Body of pancreas (tissue), 4 donors: ENCODE measurements around the gene CLPTM1L. TPM values are rescaled to one million over a fixed set of nuclear protein-coding genes. Genes with fewer than 3 reads are reported as not detected.
A peak's percentile ranks its signal among the peaks of the same experiment; 100 is the strongest.
"Not testable (repeated sequence)": the region's sequence is repeated elsewhere in the genome, so short reads cannot be mapped to it uniquely, and the experiment has no call there.

ENCODE experiments used
- ATAC-seq: fragments of 150-250 bp; one replicate; pipeline ENCODE4 v1.9.1; 2016
- DNase-seq, 4 donors: peaks; one replicate each; pipeline ENCODE4 v3.0.0-alpha.2; 2019
- H3K27ac ChIP-seq, 4 donors: fragments of 200-600 bp; sonication (generic); 1 replicate in 3 of 4; 2 replicates in 1 of 4; pipeline versions ENCODE4 v1.5.1 to v1.6.1; 2016 to 2019; ENCODE audit warnings: mild to moderate bottlenecking in 1 of 4, mixed read lengths in 1 of 4, moderate library complexity in 1 of 4
- H3K27me3 ChIP-seq, 2 donors: fragments of 200-600 bp; sonication (generic); one replicate each; pipeline ENCODE4 v1.6.0; 2016; ENCODE audit warnings: mild to moderate bottlenecking in 1 of 2
- H3K36me3 ChIP-seq, 2 donors: fragments of 200-600 bp; sonication (generic); replicated peaks in 1 of 2; 2 replicates each; pipeline ENCODE4 v1.5.1; 2016; ENCODE audit warnings: low read depth in 2 of 2; ENCODE audit not compliant: insufficient read depth in 1 of 2
- H3K4me1 ChIP-seq: fragments of 200-600 bp; sonication (generic); one replicate; pipeline ENCODE4 v1.6.0; 2016
- H3K4me3 ChIP-seq, 2 donors: fragments of 200-600 bp; sonication (generic); 1 replicate in 1 of 2; 2 replicates in 1 of 2; pipeline ENCODE4 v1.5.1; 2016 to 2019
- H3K9me3 ChIP-seq, 3 donors: fragments of 200-600 bp; sonication (generic); 1 replicate in 2 of 3; 2 replicates in 1 of 3; pipeline ENCODE4 v1.5.1; 2016
- POLR2A ChIP-seq, 3 donors: fragments of 450-650 bp; IDR thresholded peaks; one replicate each; pipeline ENCODE4 v1.6.1; 2016; ENCODE audit warnings: antibody characterized with exemption in 3 of 3, mild to moderate bottlenecking in 2 of 3
- WGBS, 2 donors: methylation state at CpG; one replicate each; pipeline ENCODE4 v1.1.5; 2017; 5-methylcytosine and 5-hydroxymethylcytosine counted together
- intact Hi-C: fragments of 100-400 bp; cut with DNase I; formaldehyde crosslinking; loops from one replicate; pipeline ENCODE4 v1.15.1; 2023
- total RNA-seq, 2 donors: library from RNA; depleted of rRNA; stranded (reverse); fragments of >200 nt; gene quantifications; one replicate each; pipeline ENCODE4 v1.1.0, GENCODE V29; 2016
- TF ChIP-seq, protein P1 (sequence below), 7 experiments: fragments of 450-650 bp in 4 of 7; fragments of 200-600 bp in 3 of 7; sonication (generic) in 3 of 7; IDR thresholded peaks; one replicate each; pipeline ENCODE4 v1.5.1; 2016 to 2019; ENCODE audit warnings: antibody characterized with exemption in 7 of 7

CLPTM1L gene
- total RNA-seq, 2 donors from 2014 or later = 91.3 to 109 TPM

DNA sequence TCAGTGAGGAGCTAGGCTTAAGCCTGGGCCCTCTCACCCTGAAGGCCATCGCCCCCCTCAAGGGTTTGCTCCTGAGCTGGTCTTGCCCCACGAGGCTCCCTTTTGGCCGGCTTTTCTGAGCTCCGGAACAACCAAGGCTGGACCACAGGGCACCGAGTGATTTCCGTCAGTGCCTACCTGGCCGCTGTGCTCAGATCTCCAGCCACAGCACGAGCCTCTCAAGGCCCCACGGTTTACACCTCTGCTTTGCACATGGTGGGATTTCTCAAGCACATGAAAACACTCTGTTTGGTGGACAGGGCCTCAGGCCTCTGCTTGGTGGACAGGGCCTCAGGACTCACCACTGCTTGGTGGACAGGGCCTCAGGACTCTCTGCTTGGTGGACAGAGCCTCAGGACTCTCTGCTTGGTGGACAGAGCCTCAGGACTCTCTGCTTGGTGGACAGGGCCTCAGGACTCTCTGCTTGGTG is 15.8 kb downstream of the CLPTM1L start:
- Histone ChIP-seq H3K27ac (no peak overlapping the region), H3K4me3 (no peak overlapping the region), H3K27me3 (no peaks in the 10 kb centered on the region), H3K4me1 (no peaks in the 10 kb centered on the region), H3K36me3 (peaks cover 0 to 29% of the 10 kb centered on the region in 2 donors), H3K9me3 (no peaks in the 10 kb centered on the region)
- DNase-seq (no peak), ATAC-seq (no peak)
- WGBS, 2 donors = 80 to 100% methylated on average over 1 to 6 of the region's 9 CpGs
- TF ChIP-seq, protein P1, sequence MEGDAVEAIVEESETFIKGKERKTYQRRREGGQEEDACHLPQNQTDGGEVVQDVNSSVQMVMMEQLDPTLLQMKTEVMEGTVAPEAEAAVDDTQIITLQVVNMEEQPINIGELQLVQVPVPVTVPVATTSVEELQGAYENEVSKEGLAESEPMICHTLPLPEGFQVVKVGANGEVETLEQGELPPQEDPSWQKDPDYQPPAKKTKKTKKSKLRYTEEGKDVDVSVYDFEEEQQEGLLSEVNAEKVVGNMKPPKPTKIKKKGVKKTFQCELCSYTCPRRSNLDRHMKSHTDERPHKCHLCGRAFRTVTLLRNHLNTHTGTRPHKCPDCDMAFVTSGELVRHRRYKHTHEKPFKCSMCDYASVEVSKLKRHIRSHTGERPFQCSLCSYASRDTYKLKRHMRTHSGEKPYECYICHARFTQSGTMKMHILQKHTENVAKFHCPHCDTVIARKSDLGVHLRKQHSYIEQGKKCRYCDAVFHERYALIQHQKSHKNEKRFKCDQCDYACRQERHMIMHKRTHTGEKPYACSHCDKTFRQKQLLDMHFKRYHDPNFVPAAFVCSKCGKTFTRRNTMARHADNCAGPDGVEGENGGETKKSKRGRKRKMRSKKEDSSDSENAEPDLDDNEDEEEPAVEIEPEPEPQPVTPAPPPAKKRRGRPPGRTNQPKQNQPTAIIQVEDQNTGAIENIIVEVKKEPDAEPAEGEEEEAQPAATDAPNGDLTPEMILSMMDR (IDR thresholded peaks at IDR 0.05) = no peak
- TF ChIP-seq POLR2A (IDR thresholded peaks at IDR 0.05) = no peak
- intact Hi-C loops = no loop called here

DNA sequence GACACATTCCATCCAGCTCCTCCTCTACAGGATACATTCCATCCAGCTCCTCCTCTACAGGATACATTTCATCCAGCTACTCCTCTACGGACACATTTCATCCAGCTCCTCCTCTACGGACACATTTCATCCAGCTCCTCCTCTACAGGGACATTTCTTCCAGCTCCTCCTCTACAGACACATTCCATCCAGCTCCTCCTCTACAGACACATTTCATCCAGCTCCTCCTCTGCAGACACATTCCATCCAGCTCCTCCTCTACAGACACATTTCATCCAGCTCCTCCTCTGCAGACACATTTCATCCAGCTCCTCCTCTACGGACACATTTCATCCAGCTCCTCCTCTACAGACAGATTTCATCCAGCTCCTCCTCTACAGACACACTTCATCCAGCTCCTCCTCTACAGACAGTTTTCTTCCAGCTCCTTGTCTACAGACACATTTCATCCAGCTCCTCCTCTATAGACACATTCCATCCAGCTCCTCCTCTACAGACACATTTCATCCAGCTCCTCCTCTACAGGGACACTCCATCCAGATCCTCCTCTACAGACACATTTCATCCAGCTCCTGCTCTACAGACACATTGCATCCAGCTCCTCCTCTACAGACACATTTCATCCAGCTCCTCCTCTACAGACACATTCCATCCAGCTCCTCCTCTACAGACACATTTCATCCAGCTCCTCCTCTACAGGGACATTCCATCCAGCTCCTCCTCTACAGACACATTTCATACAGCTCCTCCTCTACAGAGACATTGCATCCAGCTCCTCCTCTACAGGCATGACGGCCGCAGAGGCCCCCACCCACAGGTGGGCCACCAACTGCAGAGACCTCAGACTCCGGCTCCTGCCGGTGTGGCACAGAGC is 16.4 kb downstream of the CLPTM1L start:
- H3K4me1 ChIP-seq, DNase-seq, H3K27me3 ChIP-seq, ATAC-seq, H3K4me3 ChIP-seq, H3K9me3 ChIP-seq, intact Hi-C loops: not testable (repeated sequence)
- peak overlapping the region in 1 of 4 donors; percentile 53 for H3K27ac ChIP-seq
- WGBS, 2 donors = 73 to 90% methylated on average over 5 to 7 of the region's 7 CpGs
- H3K36me3 ChIP-seq = peaks cover 0 to 31% of the 10 kb centered on the region in 2 donors

DNA sequence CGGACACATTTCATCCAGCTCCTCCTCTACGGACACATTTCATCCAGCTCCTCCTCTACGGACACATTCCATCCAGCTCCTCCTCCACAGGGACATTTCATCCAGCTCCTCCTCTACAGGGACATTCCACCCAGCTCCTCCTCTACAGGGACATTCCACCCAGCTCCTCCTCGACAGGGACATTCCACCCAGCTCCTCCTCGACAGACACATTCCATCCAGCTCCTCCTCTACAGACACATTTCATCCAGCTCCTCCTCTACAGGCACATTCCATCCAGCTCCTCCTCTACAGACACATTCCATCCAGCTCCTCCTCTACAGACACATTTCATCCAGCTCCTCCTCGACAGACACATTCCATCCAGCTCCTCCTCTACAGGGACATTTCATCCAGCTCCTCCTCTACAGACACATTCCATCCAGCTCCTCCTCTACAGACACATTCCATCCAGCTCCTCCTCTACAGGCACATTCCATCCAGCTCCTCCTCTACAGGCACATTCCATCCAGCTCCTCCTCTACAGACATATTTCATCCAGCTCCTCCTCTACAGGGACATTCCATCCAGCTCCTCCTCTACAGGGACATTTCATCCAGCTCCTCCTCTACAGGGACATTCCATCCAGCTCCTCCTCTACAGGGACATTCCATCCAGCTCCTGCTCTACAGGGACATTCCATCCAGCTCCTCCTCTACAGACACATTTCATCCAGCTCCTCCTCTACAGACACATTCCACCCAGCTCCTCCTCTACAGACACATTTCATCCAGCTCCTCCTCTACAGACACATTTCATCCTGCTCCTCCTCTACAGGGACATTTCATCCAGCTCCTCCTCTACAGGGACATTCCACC is 17.8 kb downstream of the CLPTM1L start:
- peaks cover 0 to 29% of the 10 kb centered on the region in 2 donors for H3K36me3 ChIP-seq
- H3K4me3 ChIP-seq, ATAC-seq, H3K9me3 ChIP-seq, H3K4me1 ChIP-seq, H3K27me3 ChIP-seq, intact Hi-C loops: not testable (repeated sequence)
- peak in 1 of 4 donors; percentile 4 for DNase-seq
- H3K27ac ChIP-seq = peak overlapping the region in 2 of 4 donors; percentile 48 to 50
- 63 to 70% methylated on average over 6 of the region's 6 CpGs for WGBS, 2 donors

DNA sequence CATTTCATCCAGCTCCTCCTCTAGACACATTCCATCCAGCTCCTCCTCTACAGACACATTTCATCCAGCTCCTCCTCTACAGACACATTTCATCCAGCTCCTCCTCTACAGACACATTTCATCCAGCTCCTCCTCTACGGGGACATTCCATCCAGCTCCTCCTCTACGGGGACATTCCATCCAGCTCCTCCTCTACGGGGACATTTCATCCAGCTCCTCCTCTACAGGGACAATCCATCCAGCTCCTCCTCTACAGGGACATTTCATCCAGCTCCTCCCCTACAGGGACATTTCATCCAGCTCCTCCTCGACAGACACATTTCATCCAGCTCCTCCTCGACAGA is 18.4 kb downstream of the CLPTM1L start:
- 80 to 84% methylated on average over 5 of the region's 5 CpGs for WGBS, 2 donors
- intact Hi-C loops, DNase-seq, H3K9me3 ChIP-seq, ATAC-seq, H3K4me1 ChIP-seq, H3K27me3 ChIP-seq, H3K4me3 ChIP-seq: not testable (repeated sequence)
- Histone ChIP-seq H3K27ac (peak overlapping the region in 1 of 4 donors; percentile 48), H3K36me3 (peaks cover 0 to 29% of the 10 kb centered on the region in 2 donors)

DNA sequence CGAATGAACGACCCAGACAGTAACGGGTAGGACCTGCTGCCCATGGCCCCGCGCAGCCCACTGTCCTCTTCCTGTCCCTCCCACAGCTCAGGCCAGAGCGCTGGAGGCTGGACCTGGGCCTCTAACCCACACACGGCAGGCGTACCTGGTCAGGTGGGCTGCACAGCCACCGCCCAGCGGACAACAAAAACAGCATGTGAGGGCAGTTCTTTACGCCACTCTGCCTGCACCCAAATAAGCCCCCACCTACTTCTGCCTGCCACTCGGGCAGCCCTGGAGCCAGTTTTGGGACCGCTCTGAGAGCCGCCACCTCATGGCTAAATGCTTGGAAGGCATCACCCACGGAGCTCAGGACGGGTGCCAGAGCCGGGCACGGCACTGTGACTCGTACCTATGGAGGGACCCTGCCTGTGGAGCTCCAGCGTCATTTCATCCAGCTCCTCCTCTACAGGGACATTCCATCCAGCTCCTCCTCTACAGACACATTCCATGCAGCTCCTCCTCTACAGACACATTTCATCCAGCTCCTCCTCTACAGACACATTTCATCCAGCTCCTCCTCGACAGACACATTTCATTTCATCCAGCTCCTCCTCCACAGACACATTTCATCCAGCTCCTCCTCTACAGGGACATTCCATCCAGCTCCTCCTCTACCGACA is 18.9 kb downstream of the CLPTM1L start:
- no peak overlapping the region for H3K4me3 ChIP-seq
- DNase-seq (peak in 1 of 4 donors; percentile 8), ATAC-seq (no peak)
- H3K9me3 ChIP-seq = no peaks in the 10 kb centered on the region
- intact Hi-C loops = no loop called here
- TF ChIP-seq POLR2A (IDR thresholded peaks at IDR 0.05) = no peak
- TF ChIP-seq, protein P1 (IDR thresholded peaks at IDR 0.05) = no peak
- WGBS, 2 donors = 84 to 86% methylated on average over 18 to 22 of the region's 22 CpGs
- H3K27me3 ChIP-seq = no peaks in the 10 kb centered on the region
- peak overlapping the region in 1 of 4 donors; percentile 48 for H3K27ac ChIP-seq
- peaks cover 0 to 33% of the 10 kb centered on the region in 2 donors for H3K36me3 ChIP-seq
- no peaks in the 10 kb centered on the region for H3K4me1 ChIP-seq
